HUES48 (cell line): ENCODE results near the gene NBL1.
A peak's percentile ranks its signal among the peaks of the same experiment; 100 is the strongest.

Experiments used
- H3K27ac ChIP-seq: one replicate; pipeline ENCODE4 v1.7.0; 2013; ENCODE audit warnings: low read depth, low read length, inconsistent platforms
- H3K27me3 ChIP-seq: 2 replicates; pipeline ENCODE4 v1.6.1; 2013; ENCODE audit warnings: mild to moderate bottlenecking, low read length; ENCODE audit not compliant: control insufficient read depth, insufficient read depth
- H3K36me3 ChIP-seq: 2 replicates; pipeline ENCODE4 v1.6.1; 2013; ENCODE audit warnings: low read length; ENCODE audit not compliant: control insufficient read depth, insufficient read depth
- H3K4me1 ChIP-seq: 2 replicates; pipeline ENCODE4 v1.6.1; 2013; ENCODE audit warnings: mild to moderate bottlenecking, low read length; ENCODE audit not compliant: control insufficient read depth, insufficient read depth
- H3K4me3 ChIP-seq: 2 replicates; pipeline ENCODE4 v1.5.1; 2013; ENCODE audit warnings: mild to moderate bottlenecking, low read depth, low read length
- H3K9ac ChIP-seq: 2 replicates; pipeline ENCODE4 v1.6.1; 2013; ENCODE audit warnings: mild to moderate bottlenecking, low read depth, low read length, moderate library complexity
- H3K9me3 ChIP-seq: 2 replicates; pipeline ENCODE4 v1.6.1; 2013; ENCODE audit warnings: low read length; ENCODE audit not compliant: control insufficient read depth, insufficient read depth

The NBL1 gene

DNA sequence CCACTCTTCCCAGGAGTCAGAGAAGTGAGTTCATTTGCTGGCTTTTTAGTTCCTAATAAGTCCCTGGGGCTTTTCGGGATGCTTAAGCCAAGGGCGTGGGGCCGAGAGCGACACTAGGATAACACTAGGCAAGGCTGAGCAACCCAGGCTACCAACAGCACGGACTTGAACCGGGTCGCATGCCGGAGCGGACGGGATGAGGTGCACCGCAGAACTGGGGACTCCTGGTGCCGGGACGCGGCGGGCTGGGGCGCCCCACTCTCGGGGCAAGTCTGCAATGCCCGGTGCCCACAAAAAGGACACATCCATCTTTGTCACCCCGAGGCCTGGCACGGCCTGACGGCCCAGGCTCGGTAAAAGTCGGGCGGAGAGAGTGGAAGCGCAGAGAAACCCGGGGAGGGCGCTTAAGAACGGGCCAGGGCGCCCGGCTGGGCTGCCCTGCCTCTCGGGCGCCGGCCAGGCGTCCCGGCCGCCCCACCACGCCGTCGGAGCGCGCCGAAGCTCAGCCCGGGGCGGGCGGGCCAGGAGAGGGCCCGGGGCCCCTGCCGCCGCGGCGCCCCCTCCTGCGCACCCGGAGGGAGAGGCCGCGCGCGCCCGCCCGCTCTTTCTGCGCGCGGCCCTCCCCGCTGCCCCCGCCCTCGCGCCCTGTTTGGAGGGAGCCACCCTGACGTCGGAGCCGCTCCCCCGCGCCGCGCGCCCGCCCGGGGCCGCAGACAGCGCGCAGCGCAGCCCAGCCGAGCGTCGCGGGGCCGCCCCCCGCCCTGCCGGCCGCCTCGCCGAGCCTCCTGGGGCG, at the start of gene NBL1:
NBL1 (plus strand) TSS at position 710 of the 793 bp plus-strand sequence. CDS start 10,720 bp downstream, outside the sequence.
- peak within 1 kb of the TSS; percentile 75 for H3K4me3 ChIP-seq
- peak within 1 kb of the TSS; percentile 3; the same call in 1 of the 2 replicates for H3K9ac ChIP-seq
- no peaks in the 10 kb centered on the region for H3K9me3 ChIP-seq
- peaks cover 44% of the 10 kb centered on the region for H3K27me3 ChIP-seq
- H3K4me1 ChIP-seq, result peaks cover 14% of the 10 kb centered on the region
- H3K27ac ChIP-seq, result no peak within 1 kb of the TSS
- H3K36me3 ChIP-seq, result no peaks in the 10 kb centered on the region

DNA sequence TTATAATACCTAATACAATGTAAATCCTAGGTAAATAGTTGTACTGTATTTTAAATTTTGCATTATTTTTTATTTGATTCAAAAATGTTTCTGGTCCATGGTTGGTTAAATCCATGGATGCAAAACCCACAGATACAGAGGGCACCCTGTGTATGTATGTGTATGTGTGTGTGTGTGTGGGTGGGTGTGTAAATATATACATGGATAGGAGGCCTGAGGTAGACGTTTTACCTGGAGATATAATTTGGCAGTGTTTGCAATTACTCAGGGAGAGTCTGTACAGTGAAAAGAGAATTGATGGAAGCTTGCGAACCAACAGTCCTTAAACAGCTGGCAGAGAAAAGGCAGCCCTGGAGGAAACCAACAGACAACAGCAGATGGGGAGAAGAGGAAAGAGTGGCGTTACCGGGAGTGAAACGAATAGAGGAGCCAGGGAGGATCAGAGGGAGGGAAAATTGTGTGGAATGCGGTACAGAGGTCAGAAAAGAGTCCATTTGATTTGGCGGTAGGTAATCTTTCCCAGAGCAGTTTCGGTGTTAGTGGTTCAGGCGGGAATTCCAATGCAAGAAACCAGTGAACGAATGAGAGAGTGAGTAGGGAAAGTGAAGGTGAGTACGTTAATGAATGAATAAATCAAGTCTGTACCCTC, 47.9 kb upstream of the NBL1 start:
- no peaks in the 10 kb centered on the region for H3K27me3 ChIP-seq
- no peaks in the 10 kb centered on the region for H3K9me3 ChIP-seq
- H3K36me3 ChIP-seq, result peaks cover 6% of the 10 kb centered on the region; the same call in 1 of the 2 replicates
- peaks cover 11% of the 10 kb centered on the region for H3K4me1 ChIP-seq
- H3K4me3 ChIP-seq, result peak overlapping the region; percentile 83
- H3K27ac ChIP-seq, result peak overlapping the region; percentile 87
- peak overlapping the region; percentile 85 for H3K9ac ChIP-seq

DNA sequence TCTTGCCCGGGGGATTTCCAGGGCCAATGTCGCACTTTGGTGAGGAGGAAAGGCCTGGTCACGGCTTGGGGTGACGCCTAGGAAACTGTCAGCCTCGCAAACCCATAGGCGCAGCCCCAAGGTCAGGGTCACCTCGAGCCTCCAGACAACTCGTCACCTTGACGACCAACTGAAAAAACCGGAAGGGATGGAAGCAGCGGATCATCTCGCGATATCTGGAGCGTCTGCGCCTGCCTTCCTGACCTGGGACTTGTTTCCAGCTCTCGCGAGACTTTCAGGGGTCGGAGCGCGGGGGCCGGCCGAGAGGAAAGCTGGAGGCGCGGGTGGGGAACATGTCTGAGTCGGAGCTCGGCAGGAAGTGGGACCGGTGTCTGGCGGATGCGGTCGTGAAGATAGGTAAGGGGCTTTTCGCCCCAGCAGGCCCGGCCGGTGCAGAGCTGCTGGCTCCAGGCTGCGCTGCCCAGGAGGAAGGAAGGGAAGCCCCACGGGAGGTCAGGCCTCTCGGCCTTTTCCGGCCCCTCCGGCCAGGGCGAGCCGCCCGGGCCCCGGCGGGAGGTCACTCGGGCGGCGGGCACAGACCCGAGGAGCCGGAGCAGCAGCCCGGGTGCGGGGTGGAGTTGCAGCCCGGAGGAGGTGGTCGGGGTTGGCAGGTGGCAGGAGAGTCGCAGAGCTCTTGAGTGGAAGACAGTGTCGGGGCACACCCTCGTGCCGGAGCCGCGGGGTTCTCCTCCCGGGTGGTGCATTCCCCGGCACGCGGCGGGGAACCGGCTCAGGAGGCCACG, 47.2 kb upstream of the NBL1 start:
- peak overlapping the region; percentile 85 for H3K9ac ChIP-seq
- no peaks in the 10 kb centered on the region for H3K27me3 ChIP-seq
- H3K9me3 ChIP-seq, result no peaks in the 10 kb centered on the region
- H3K4me1 ChIP-seq, result peaks cover 11% of the 10 kb centered on the region
- peaks cover 6% of the 10 kb centered on the region; the same call in 1 of the 2 replicates for H3K36me3 ChIP-seq
- peak overlapping the region; percentile 83 for H3K4me3 ChIP-seq
- peak overlapping the region; percentile 87 for H3K27ac ChIP-seq

DNA sequence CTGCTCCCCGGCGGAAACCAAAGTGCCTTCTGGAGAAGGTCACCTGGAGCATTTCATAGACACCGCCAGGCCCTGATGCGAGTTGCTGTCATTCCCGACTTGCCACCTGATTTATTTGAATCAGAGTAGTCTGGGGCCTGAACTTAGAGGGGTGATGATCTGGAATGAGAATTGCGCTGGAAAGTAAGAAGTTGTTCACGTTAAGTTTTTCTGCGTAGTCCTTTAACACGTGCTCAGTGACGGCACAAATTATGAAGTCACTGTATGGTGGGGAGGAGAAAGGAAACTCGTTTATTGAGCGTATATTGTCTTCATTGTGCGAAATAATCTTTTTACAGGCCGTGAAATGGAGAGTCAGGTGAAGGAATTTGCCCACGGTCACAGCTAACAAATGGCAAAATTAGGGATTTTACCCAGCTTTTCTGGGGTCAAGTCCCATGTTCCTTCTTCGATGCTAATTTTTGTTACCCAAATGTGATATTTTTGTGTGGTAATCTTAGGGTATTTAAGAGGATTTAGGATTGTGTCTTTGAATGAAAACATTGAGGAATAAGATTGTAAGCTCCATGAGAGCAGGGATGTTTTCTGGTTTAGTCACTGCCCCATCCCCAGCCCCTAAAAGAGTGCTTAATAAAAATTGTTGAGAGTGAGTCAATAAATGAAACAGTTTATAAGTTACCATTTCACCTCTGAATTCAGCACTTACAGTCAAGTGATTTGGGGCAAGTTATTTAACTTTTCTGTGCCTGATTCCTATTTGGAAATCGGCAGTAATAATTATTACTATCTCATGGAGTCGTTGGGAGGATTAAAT, 46.4 kb upstream of the NBL1 start:
- peaks cover 6% of the 10 kb centered on the region; the same call in 1 of the 2 replicates for H3K36me3 ChIP-seq
- peaks cover 11% of the 10 kb centered on the region for H3K4me1 ChIP-seq
- H3K27ac ChIP-seq, result peak overlapping the region; percentile 87
- H3K4me3 ChIP-seq, result peak overlapping the region; percentile 83
- no peaks in the 10 kb centered on the region for H3K27me3 ChIP-seq
- peak overlapping the region; percentile 85 for H3K9ac ChIP-seq
- no peaks in the 10 kb centered on the region for H3K9me3 ChIP-seq

DNA sequence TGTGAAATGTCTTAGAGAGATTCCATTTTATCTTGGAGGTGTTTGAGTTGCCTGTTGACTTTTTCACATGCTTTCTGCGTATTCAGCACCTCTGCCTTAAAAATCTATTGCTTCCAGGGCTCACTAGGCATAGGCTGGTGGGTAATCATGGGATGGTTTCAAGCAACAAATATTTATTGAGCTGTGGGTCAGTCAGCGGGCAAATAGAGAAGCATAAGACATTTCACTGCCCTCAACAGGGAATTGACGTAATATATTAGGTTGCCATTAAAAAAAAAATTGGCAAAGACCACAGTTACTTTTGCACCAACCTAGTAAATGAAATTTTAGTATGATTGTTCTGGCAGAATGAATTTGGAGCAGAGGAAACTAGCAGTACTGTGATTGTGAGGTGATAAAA, 44.3 kb upstream of the NBL1 start:
- Histone ChIP-seq H3K9me3 (no peaks in the 10 kb centered on the region), H3K4me3 (no peak overlapping the region), H3K27me3 (no peaks in the 10 kb centered on the region), H3K4me1 (peaks cover 11% of the 10 kb centered on the region), H3K36me3 (peaks cover 6% of the 10 kb centered on the region; the same call in 1 of the 2 replicates), H3K27ac (no peak overlapping the region), H3K9ac (no peak overlapping the region)

- peaks cover 6% of the 10 kb centered on the region; the same call in 1 of the 2 replicates for H3K36me3 ChIP-seq
- no peaks in the 10 kb centered on the region for H3K27me3 ChIP-seq
- H3K9ac ChIP-seq, result no peak overlapping the region
- no peak overlapping the region for H3K27ac ChIP-seq
- H3K9me3 ChIP-seq, result no peaks in the 10 kb centered on the region
- no peak overlapping the region for H3K4me3 ChIP-seq
- H3K4me1 ChIP-seq, result peaks cover 4% of the 10 kb centered on the region; the same call in 1 of the 2 replicates
These were observed 41.6 kb upstream of the NBL1 start for GRCh38 chr1:19602486-19602885.

- Histone ChIP-seq H3K4me1 (no peaks in the 10 kb centered on the region), H3K9ac (no peak overlapping the region), H3K27me3 (no peaks in the 10 kb centered on the region), H3K36me3 (no peaks in the 10 kb centered on the region; the same call in 1 of the 2 replicates), H3K27ac (no peak overlapping the region), H3K4me3 (no peak overlapping the region), H3K9me3 (no peaks in the 10 kb centered on the region)
These were observed 38.1 kb upstream of the NBL1 start for GRCh38 chr1:19605967-19606366.

DNA sequence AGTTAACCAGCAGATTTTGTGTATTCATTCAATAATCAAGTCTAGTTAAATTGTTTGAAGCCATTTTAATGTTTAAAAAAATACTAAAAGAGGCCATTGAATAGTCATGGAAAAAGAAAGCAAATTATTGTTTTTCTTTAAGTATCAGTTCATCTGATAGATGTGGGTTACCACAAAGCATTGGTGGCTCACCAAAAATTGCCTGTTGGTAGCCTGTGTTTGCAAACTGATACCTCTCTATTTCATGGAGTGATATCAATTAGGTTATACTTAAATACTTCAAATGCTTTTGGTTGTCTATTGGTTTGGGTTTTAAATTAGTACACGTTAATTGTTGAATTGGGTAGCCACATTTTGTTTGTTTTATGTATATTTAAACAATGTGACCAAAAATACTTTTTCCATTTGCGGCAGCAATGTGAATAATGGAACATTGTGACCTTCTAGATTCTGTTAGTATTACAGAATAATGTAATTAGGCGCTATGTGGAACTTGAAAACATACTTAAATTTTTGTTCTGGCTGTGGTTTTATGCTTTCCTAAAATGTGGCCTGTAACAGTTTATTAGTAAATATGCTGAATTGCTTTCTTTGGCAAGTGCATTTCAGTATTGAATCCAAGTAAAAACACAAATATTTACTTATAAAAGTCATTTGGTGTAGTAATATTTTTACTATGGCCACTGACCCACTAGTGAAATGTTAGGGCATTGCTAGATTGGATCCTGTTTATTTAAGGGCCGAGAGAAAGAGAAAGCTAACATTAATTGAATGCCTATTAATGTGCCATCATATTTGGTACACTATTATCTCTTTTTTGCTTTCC, 37.1 kb upstream of the NBL1 start:
- H3K4me1 ChIP-seq, result no peaks in the 10 kb centered on the region
- H3K9ac ChIP-seq, result no peak overlapping the region
- H3K27ac ChIP-seq, result no peak overlapping the region
- H3K27me3 ChIP-seq, result no peaks in the 10 kb centered on the region
- no peaks in the 10 kb centered on the region for H3K9me3 ChIP-seq
- H3K36me3 ChIP-seq, result no peaks in the 10 kb centered on the region; the same call in 1 of the 2 replicates
- no peak overlapping the region for H3K4me3 ChIP-seq

- H3K27me3 ChIP-seq, result no peaks in the 10 kb centered on the region
- no peaks in the 10 kb centered on the region; the same call in 1 of the 2 replicates for H3K36me3 ChIP-seq
- H3K27ac ChIP-seq, result no peak overlapping the region
- no peak overlapping the region for H3K4me3 ChIP-seq
- H3K4me1 ChIP-seq, result no peaks in the 10 kb centered on the region
- H3K9me3 ChIP-seq, result no peaks in the 10 kb centered on the region
- H3K9ac ChIP-seq, result no peak overlapping the region
These were observed 35.9 kb upstream of the NBL1 start for GRCh38 chr1:19608232-19608631.
